NCI-H526 treated with DMSO at 0.1 percent for 48 hours (cell line): ENCODE data around the gene SLC8A3.
A peak's percentile ranks its signal among the peaks of the same experiment; 100 is the strongest.

Experiments
- DNase-seq: peaks from one replicate; lab custom pipeline; 2025; lab: John Stamatoyannopoulos, UW

Gene SLC8A3

GRCh38 chr14:70022771-70023445 is 165.8 kb downstream of the SLC8A3 start:
- no peak for DNase-seq

- DNase-seq: no peak
Measured at GRCh38 chr14:70021548-70022220, 167.1 kb downstream of the SLC8A3 start.

GRCh38 chr14:70020352-70021170 is 168.2 kb downstream of the SLC8A3 start:
- no peak for DNase-seq

GRCh38 chr14:70019695-70020094 is 169.1 kb downstream of the SLC8A3 start:
- no peak for DNase-seq

GRCh38 chr14:70018713-70019211 is 170.0 kb downstream of the SLC8A3 start:
- DNase-seq: no peak

- no peak for DNase-seq
Measured at GRCh38 chr14:70018230-70018629, 170.5 kb downstream of the SLC8A3 start.

- no peak for DNase-seq
Measured at GRCh38 chr14:70014406-70015095, 174.2 kb downstream of the SLC8A3 start.

- DNase-seq: no peak
Measured at GRCh38 chr14:70013271-70013873, 175.4 kb downstream of the SLC8A3 start.

- no peak for DNase-seq
Measured at GRCh38 chr14:70011708-70012107, 177.0 kb downstream of the SLC8A3 start.

- peak; percentile 57 for DNase-seq
Measured at GRCh38 chr14:70011098-70011497, 177.7 kb downstream of the SLC8A3 start.

- no peak for DNase-seq
Measured at GRCh38 chr14:70009961-70010360, 178.8 kb downstream of the SLC8A3 start.

- no peak for DNase-seq
Measured at GRCh38 chr14:70008284-70009262, 180.2 kb downstream of the SLC8A3 start.

- no peak for DNase-seq
Measured at GRCh38 chr14:70006699-70007098, 182.1 kb downstream of the SLC8A3 start.

GRCh38 chr14:70005281-70005805 is 183.4 kb downstream of the SLC8A3 start:
- DNase-seq: no peak

GRCh38 chr14:70004791-70005190 is 184.0 kb downstream of the SLC8A3 start:
- DNase-seq: no peak

- peak; percentile 24 for DNase-seq
Measured at GRCh38 chr14:70002589-70003346, 186.0 kb downstream of the SLC8A3 start.

GRCh38 chr14:70000601-70001000 is 188.2 kb downstream of the SLC8A3 start:
- DNase-seq: no peak

- peak; percentile 76 for DNase-seq
Measured at GRCh38 chr14:69999261-69999674, 189.5 kb downstream of the SLC8A3 start.

GRCh38 chr14:69997849-69998248 is 190.9 kb downstream of the SLC8A3 start:
- DNase-seq: no peak
